OCI-LY7 (cell line): ENCODE measurements around the gene NUDT22. TPM values are rescaled to one million over a fixed set of nuclear protein-coding genes. Genes with fewer than 3 reads are reported as not detected.

Source experiments
- BruUV-seq: library from RNA; stranded (reverse); fragments of 400-500 nt; replicated peaks from 2 replicates; lab custom pipeline; 2021; lab: Mats Ljungman, UMichigan
- CTCF ChIA-PET: fragments of 300-600 bp; sonication (Branson Sonifier 250); formaldehyde crosslinking; loops from one replicate; lab custom pipeline; 2022; ENCODE audit warnings: antibody characterized with exemption; ENCODE audit not compliant: unreplicated experiment; lab: Charles Lee
- POLR2A ChIA-PET: fragments of 300-600 bp; sonication (Branson Sonifier 250); formaldehyde crosslinking; loops from one replicate; lab custom pipeline; 2022; ENCODE audit warnings: antibody characterized with exemption; lab: Charles Lee
- DNase-seq: peaks from one replicate; pipeline ENCODE4 v3.0.0-alpha.2; 2015; ENCODE audit warnings: low spot score
- H2AFZ ChIP-seq: fragments of 200-600 bp; sonication (generic), shearing (Covaris generic); 2 replicates; pipeline ENCODE4 v1.6.1; 2014; ENCODE audit warnings: mild to moderate bottlenecking, antibody characterized with exemption, low read length, moderate library complexity
- H3K27ac ChIP-seq: fragments of 200-600 bp; sonication (generic); 2 replicates; pipeline ENCODE4 v1.5.1; 2014; ENCODE audit warnings: mixed run types, low read depth, mild to moderate bottlenecking, moderate library complexity, low read length, inconsistent platforms; ENCODE audit not compliant: poor library complexity, severe bottlenecking
- H3K36me3 ChIP-seq: fragments of 200-600 bp; sonication (generic); 2 replicates; pipeline ENCODE4 v1.6.1; 2014; ENCODE audit warnings: mild to moderate bottlenecking, antibody characterized with exemption, low read length, moderate library complexity, mixed read lengths; ENCODE audit not compliant: insufficient read depth
- H3K4me1 ChIP-seq: fragments of 200-600 bp; sonication (generic); 2 replicates; pipeline ENCODE4 v1.5.1; 2014; ENCODE audit warnings: mild to moderate bottlenecking, low read length; ENCODE audit not compliant: insufficient read depth, poor library complexity, severe bottlenecking
- H3K4me2 ChIP-seq: fragments of 200-600 bp; sonication (generic); 2 replicates; pipeline ENCODE4 v1.6.1; 2014; ENCODE audit warnings: mild to moderate bottlenecking, low read length
- H3K4me3 ChIP-seq: fragments of 200-600 bp; sonication (generic); 2 replicates; pipeline ENCODE4 v1.5.1; 2014; ENCODE audit warnings: mild to moderate bottlenecking, low read depth, low read length; ENCODE audit not compliant: poor library complexity, severe bottlenecking
- H3K79me2 ChIP-seq: fragments of 200-600 bp; sonication (generic); 2 replicates; pipeline ENCODE4 v1.6.1; 2016; ENCODE audit warnings: low read depth, mild to moderate bottlenecking, low read length, moderate library complexity, mixed read lengths; ENCODE audit not compliant: insufficient read depth
- H3K9me2 ChIP-seq: fragments of 200-600 bp; sonication (generic); 2 replicates; pipeline ENCODE4 v1.6.1; 2016; ENCODE audit warnings: mild to moderate bottlenecking, low read length, mixed read lengths; ENCODE audit not compliant: insufficient read depth
- H3K9me3 ChIP-seq: fragments of 200-600 bp; sonication (generic); 2 replicates; pipeline ENCODE4 v1.6.1; 2014; ENCODE audit warnings: mild to moderate bottlenecking, mixed run types, low read length, mixed read lengths
- H4K20me1 ChIP-seq: fragments of 200-600 bp; sonication (generic); 2 replicates; pipeline ENCODE4 v1.6.1; 2014; ENCODE audit warnings: mild to moderate bottlenecking, antibody characterized with exemption, low read length, moderate library complexity, mixed read lengths; ENCODE audit not compliant: insufficient read depth
- EZH2phosphoT487 ChIP-seq: fragments of 200-600 bp; sonication (generic); IDR thresholded peaks from 2 replicates; pipeline ENCODE4 v1.6.1; 2018; ENCODE audit warnings: low read depth, borderline replicate concordance, mild to moderate bottlenecking, mixed run types, antibody characterized with exemption, low read length, moderate library complexity, mixed read lengths
- intact Hi-C: fragments of 100-400 bp; cut with micrococcal nuclease; formaldehyde crosslinking; loops from one replicate; pipeline ENCODE4 v1.10.0; 2022; ENCODE audit not compliant: unreplicated experiment
- total RNA-seq, 2 experiments: library from RNA; depleted of rRNA in 1 of 2; stranded (reverse); fragments of >200 nt in 1 of 2; shearing (Covaris generic) in 1 of 2; gene quantifications; 2 replicates each; pipeline ENCODE4 v1.2.3, GENCODE V29; 2014 to 2022
- TF ChIP-seq, protein P1 (sequence below): fragments of 200-600 bp; sonication (generic); conservative IDR thresholded peaks from 2 replicates; pipeline ENCODE4 v1.5.1; 2014; ENCODE audit warnings: mild to moderate bottlenecking, antibody characterized with exemption, low read length, moderate library complexity, mixed read lengths

NUDT22 gene
- total RNA-seq, 2 experiments from 2014 or later = 81.4 to 98.4 TPM

DNA sequence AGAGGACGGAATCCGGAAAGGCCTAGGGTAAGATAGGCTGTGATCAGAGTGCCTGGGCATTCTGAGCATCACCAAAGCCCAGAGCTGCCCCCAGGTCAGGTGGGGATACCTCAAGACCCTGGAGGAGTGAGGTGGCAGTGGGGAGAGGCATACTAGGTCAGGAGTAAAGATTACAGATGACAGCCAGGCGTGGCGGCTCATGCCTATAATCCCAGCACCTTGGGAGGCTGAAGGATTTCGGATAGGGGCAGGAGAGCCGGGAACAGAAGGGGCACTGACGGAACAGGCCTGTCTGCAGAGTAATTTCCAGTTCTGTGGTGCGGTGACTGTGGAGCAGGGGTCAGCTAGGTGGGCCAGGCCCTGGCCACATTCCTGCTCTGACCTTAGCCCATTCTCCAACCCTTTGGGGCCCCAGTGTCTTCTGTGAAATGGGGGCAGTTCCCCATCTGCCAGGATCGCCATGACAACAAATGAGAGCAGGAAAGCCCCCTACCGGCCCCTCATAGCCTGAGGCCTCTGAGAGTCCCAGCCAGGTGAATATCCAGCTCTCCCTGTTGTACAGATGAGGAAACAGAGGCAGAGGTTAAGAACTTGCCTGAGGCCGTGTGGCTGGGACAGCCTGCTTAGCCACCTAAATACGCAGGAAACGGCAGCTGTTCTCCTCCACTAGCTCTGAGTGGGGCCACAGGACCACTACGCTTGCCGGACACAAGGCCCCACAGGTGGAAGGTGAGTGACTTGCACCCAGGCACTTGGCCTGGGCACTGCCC, 49.1 kb downstream of the NUDT22 start:
- no peak overlapping the region for H3K4me2 ChIP-seq
- no peak for DNase-seq
- H4K20me1 ChIP-seq = no peaks in the 10 kb centered on the region
- peaks cover 9% of the 10 kb centered on the region for H3K4me1 ChIP-seq
- H3K36me3 ChIP-seq = peaks cover 13% of the 10 kb centered on the region; the same call in 1 of the 2 replicates
- peaks cover 11% of the 10 kb centered on the region; the same call in 1 of the 2 replicates for H3K79me2 ChIP-seq
- H2AFZ ChIP-seq = no peak overlapping the region
- TF ChIP-seq, protein P1, sequence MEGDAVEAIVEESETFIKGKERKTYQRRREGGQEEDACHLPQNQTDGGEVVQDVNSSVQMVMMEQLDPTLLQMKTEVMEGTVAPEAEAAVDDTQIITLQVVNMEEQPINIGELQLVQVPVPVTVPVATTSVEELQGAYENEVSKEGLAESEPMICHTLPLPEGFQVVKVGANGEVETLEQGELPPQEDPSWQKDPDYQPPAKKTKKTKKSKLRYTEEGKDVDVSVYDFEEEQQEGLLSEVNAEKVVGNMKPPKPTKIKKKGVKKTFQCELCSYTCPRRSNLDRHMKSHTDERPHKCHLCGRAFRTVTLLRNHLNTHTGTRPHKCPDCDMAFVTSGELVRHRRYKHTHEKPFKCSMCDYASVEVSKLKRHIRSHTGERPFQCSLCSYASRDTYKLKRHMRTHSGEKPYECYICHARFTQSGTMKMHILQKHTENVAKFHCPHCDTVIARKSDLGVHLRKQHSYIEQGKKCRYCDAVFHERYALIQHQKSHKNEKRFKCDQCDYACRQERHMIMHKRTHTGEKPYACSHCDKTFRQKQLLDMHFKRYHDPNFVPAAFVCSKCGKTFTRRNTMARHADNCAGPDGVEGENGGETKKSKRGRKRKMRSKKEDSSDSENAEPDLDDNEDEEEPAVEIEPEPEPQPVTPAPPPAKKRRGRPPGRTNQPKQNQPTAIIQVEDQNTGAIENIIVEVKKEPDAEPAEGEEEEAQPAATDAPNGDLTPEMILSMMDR = no peak
- no peak for TF ChIP-seq EZH2phosphoT487
- POLR2A ChIA-PET = interaction anchor here (0.7 kb wide), 1 partner anchor 29 kb away, joined by 10 read pairs; no protein-coding TSS in a partner anchor
- BruUV-seq = no TSS peak
- no peak overlapping the region for H3K27ac ChIP-seq
- H3K9me3 ChIP-seq = no peaks in the 10 kb centered on the region
- H3K9me2 ChIP-seq = no peaks in the 10 kb centered on the region
- no peak overlapping the region for H3K4me3 ChIP-seq
- intact Hi-C loops = no loop called here
- CTCF ChIA-PET = no interaction called here

DNA sequence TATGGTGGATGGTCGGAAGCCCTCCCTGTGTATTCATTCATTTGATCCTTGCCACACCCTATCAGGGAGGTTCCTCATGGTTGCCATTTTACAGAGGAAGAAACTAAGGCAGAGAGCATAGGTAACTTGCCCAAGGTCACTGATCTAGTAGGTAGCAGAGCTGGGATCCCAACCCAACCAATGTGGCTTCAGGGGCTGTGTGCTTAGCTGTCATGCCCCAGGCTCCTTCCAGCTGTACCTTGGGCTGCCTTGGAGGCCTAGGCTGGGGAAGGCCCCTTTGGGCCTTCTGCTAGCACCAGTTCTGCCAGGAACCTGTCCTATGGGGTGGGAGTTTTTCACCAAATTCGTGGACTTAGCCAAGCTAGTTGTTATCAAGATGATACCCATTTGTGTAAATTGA, 49.8 kb downstream of the NUDT22 start:
- Histone ChIP-seq H3K9me2 (no peaks in the 10 kb centered on the region), H3K4me1 (peaks cover 9% of the 10 kb centered on the region), H3K27ac (no peak overlapping the region), H3K79me2 (peaks cover 11% of the 10 kb centered on the region; the same call in 1 of the 2 replicates), H3K36me3 (peaks cover 13% of the 10 kb centered on the region; the same call in 1 of the 2 replicates), H3K9me3 (no peaks in the 10 kb centered on the region), H4K20me1 (no peaks in the 10 kb centered on the region), H3K4me3 (no peak overlapping the region), H2AFZ (no peak overlapping the region), H3K4me2 (no peak overlapping the region)
- DNase-seq = no peak
- intact Hi-C loops = no loop called here
- ChIA-PET POLR2A (no interaction called here), CTCF (no interaction called here)
- TF ChIP-seq EZH2phosphoT487 = no peak
- TF ChIP-seq, protein P1 = no peak
- no TSS peak for BruUV-seq
